Activated CD8-positive, alpha-beta memory T cell treated with anti-CD3 and anti-CD28 coated beads, Interleukin-2, amount 50 U/mL, for 48 hours (primary cell): ENCODE results near the gene C2CD2L.
"Not testable (repeated sequence)": the region's sequence is repeated elsewhere in the genome, so short reads cannot be mapped to it uniquely, and the experiment has no call there.

Experiments
- DNase-seq: peaks from one replicate; pipeline ENCODE4 v3.0.0-alpha.2; 2020

The C2CD2L gene

DNA sequence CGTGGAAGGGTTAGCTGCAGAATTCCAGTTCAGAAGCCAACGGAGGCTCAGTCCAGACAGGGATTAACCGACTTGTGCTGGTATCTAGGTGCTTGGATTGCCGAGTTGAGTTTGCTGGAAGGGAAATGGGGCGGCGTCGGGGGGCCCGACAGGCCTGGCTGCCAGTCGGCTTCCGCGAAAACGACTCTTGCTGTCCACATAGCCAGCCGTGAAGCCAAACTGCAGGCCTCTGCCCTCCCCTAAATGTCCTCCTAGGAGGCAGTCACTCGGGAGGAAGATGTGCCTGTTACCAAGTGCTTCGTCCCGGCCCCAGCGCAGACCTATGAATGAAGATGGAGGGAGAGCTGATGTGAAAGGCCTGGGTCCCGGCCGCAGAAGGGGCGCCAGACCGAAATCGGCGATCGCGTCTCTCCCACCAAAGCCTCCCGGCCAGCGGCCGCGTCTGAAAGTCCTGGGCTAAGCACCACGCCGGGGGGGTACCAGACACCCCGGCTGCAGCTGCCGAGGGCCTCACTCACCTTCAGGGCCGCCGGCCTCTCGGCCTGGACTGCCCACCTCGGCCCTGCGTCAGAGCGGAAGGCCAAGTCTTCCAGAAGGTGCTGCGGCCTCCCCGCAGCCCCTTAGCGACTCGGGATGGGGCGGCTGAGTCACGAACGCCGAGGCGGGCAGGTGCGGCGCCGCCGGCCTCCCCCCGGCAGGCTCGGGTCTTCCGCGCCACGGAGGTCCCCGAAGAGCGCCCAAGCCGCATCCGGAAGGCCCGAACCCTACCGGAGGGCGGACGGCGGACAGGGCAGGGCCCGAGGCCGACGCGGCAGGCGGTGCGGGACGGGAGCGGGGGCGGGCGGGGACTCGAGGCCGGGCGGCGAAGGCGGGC is 13.0 kb upstream of the C2CD2L start:
- peak; percentile 81 for DNase-seq

DNA sequence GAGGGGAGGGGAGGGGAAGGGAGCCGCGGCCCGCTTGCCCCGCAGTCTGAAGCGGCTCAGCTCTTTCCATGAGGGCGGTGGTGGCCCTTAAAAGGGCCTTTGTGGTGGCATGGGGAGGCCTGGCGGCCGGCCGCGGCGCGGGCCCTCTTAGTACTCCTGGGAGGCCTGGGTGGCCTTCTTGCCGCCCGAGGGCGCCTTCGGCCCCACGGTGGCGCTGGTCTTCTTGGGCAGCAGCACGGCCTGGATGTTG is 12.4 kb upstream of the C2CD2L start:
- no peak for DNase-seq

- DNase-seq = peak; percentile 100
These were observed 11.9 kb upstream of the C2CD2L start for GRCh38 chr11:119095066-119095880.

- DNase-seq = no peak
These were observed 7.4 kb upstream of the C2CD2L start for GRCh38 chr11:119099711-119100110.

- DNase-seq = no peak
These were observed 6.7 kb upstream of the C2CD2L start for GRCh38 chr11:119100246-119100970.

DNA sequence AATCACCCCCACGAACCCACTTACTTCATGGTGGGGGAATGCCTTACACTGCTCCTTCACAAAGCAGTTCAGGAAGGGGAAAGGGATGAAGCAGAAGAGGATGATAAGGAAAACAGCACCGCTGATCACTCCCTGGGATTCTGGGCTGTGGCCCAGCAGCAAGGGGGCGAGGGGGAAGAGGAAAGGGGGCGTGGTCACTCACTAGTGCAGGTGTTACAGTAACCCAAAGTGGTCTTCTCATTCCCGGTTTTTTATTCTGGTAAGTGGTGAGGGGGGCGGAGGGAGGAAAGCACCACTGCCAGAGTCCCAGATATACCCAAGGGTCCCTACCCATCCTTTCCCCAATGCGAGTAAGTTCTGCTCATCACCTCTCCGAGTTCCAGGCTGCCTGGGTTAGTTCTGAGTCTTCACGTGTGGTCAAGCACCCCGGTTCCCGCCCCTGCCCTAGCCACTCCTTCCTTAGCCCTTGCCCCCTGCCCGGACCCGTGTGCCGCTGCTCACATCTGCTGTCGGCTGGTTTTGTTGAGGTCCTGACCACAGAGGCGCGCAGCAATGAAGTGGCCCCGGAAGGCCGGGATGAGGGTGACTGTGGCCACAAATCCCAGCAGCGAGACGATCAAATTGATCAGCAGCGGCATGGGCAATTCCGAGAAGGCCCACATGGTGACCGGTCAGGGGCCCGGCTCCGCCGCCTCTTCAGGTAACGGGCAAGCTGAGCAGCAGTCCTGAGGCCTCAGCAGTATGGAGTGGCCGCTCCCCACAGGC is 6.0 kb upstream of the C2CD2L start:
- no peak for DNase-seq

- peak; percentile 91 for DNase-seq
These were observed 5.3 kb upstream of the C2CD2L start, which contains the start of gene DPAGT1 for GRCh38 chr11:119101759-119102423. DPAGT1 (minus strand) TSS chr11:119101853; CDS start chr11:119101655, 198 bp downstream.

GRCh38 chr11:119103161-119103664 is 3.9 kb upstream of the C2CD2L start:
- not testable (repeated sequence) for DNase-seq

GRCh38 chr11:119103793-119104192 is 3.4 kb upstream of the C2CD2L start:
- DNase-seq = no peak

DNA sequence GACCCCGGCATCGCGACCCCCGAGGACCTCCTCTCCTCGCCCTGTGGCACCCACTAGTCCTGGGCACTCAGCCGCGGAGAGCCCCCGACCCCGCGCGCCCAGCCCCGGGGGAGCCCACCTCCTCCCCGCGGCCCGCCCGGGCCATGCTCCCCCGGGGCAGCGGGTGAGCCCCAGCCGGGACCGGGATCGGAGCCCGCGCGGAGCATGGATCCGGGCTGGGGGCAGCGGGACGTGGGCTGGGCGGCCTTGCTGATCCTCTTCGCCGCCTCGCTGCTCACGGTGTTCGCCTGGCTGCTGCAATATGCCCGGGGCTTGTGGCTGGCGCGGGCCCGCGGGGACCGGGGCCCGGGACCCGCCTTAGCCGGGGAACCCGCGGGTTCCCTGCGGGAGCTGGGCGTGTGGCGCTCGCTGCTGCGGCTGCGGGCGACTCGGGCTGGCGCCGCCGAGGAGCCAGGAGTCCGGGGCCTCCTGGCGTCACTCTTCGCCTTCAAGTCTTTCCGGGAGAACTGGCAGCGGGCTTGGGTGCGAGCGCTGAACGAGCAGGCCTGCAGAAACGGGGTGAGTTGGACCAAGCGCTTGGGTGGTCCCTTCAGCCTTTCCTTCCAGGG is 498 bp downstream of the C2CD2L start:
- no peak for DNase-seq

DNA sequence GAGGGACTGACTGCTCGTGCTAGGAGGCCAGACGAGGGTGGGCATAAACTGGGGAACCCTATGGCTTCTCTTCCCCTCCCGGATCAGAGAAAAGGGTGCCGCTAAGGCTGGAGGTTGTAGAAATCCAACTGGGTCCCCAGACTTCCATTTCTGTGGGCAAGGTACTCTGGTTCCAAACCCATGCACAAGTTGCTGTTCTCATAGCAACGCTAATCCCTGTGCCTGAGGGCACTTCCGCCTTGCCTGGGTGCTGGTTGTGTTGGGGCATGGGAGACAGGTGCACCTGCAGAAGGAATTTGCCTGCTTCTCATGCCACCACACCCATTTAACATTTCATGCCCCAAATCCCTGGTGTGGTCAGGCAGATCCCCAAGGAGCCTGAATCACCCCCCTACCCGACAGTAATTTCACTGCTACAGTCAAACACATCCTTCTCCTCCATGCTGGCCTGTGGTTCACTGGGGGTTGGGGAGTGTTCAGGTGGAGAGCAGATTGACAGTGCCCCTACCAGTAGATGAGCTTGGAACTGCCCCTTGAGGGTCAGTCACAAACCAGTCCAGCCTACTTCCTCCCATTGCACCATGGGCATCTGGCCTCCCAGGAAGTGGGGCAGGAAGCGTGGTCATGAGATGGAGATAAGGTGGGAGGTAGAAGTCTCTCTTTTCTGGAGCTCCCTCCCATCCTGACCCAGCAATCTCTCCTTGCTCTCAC is 1.2 kb downstream of the C2CD2L start:
- DNase-seq = no peak

- DNase-seq = no peak
These were observed 1.7 kb downstream of the C2CD2L start for GRCh38 chr11:119108857-119109221.

DNA sequence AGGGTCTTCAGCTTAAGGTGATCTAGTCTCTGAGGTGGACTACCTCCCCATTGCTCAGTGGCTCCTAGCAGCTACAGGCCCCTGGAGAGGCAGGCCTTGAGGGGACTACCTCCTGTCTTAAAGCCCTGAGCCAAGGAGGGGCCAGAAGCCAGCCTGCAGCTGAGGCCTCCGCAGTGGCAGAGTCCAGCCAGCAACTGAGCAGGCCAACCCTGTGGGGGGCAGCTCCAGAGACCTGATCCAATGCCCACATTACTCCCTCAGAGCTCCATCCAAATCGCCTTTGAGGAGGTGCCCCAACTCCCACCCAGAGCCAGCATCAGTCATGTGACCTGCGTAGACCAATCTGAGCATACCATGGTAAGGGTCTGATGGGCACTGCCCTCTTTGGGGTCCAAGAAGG is 2.7 kb downstream of the C2CD2L start:
- DNase-seq = no peak

DNA sequence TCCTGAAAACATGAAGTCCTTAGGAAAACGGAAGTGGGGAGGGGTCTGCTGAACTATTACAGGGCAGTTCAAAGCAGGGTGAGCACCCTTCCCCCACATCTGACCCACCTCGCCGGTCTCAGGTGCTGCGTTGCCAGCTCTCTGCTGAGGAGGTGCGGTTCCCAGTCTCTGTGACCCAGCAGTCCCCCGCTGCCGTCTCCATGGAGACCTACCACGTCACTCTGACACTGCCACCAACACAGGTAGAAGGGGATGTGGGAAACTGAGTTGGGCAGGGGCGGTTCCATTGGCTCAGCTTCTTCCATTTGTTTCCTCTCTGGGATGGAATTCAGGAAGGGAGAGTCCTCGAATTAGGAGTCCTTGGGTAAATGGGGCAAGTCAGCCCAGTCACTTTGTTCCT is 3.3 kb downstream of the C2CD2L start:
- DNase-seq = no peak

DNA sequence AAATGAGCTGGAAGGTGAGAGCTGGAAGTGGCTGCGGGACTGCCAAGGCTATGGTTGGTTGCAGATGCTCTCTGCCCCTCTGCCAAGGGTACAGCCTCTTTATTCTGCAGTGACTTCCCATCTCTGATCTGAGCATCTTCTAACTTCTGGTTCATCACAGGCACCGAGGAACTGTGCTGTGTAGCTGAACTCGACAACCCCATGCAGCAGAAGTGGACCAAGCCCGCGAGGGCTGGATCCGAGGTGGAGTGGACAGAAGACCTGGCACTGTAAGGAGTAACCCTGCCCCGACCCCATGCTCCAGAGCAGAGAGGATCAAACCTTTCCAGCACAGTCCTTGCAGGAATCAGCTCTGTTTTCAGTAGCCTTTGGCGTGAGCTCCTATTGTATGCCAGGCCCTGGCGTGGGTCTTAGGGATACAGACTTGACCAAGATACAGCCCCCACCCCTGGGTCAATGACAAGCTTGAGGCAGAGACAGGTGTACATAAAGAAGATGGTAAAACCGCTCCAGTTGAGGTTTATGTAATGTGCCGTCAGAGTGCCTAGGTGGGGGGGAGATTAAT is 4.3 kb downstream of the C2CD2L start:
- DNase-seq = no peak

DNA sequence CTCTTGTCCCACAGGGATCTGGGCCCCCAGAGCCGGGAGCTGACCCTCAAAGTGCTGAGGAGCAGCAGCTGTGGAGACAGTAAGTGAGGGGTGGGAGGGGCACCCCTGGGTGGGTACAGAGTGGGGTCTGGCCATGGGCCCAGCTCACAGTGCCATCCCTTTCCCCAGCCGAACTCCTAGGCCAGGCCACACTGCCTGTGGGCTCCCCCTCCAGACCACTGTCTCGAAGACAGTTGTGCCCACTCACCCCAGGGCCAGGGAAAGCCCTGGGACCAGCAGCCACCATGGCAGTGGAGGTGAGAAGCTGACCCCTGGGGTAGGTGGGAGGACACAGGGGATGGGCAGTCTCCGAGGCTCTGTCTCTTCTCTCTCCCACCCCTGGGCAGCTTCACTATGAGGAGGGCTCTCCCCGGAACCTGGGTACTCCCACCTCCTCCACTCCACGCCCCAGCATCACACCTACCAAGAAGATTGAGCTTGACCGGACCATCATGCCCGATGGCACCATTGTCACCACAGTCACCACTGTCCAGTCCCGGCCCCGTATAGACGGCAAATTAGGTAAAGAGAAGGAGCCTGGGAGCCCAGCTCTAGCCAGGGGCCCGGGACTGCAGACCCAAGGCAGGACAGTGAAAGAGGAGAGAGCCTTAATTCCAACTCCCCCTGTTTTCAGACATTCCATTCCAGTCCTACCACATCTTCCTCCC is 5.3 kb downstream of the C2CD2L start:
- no peak for DNase-seq

GRCh38 chr11:119113716-119114115 is 6.6 kb downstream of the C2CD2L start:
- DNase-seq = no peak

DNA sequence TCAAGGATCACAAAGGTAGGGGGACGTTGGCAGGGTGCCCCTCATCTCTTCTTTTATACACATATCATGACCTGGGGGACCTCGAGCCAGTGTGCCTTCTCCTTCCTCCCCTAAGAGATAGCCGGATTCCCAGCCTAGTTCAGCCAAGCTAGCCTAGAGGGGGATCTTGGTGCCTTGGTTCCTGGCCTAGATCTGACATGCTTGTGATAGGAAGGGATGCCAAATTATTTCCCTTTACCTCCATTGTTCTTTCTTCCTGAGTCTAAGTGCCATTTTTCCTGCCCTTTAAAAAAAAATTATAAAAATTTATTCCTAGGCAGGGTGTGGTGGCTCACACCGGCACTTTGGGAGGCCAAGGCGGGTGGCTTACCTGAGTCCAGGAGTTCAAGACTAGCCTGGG is 7.2 kb downstream of the C2CD2L start:
- DNase-seq = no peak

DNA sequence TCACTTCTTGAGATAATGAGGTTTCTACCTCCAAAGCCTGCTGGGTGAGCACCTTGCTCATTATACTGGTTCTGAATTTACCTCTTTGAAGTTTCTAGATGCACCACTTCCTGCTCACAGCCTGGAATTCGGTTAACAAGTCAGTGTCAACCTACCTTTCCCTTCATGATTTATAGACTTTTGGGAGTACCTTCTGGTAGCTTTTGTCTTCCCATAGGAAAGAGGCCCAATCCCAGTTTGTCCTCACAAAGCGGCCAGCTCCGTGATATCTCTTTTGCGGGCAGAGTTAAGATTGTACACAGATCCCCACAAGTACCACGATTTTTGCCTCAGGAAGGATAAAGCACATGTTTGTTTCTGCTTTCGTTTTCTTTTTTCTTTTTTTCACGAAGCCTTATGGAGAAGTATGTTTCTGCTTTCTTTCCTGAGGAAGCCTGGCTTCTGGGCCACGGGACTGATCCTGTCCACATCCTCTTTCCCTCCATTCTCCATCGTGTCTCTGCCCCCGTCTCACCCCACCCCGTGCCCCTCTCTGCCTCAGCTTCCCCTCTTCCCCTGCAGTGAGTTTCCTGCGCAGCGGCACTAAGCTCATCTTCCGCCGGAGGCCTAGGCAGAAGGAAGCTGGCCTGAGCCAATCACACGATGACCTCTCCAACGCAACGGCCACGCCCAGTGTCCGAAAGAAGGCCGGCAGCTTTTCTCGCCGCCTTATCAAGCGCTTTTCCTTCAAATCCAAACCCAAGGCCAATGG is 8.5 kb downstream of the C2CD2L start:
- DNase-seq = no peak
